HG02885 (cell line): Measurements from ENCODE around the gene OAS3.
"Not testable (repeated sequence)": the region's sequence is repeated elsewhere in the genome, so short reads cannot be mapped to it uniquely, and the experiment has no call there.

ENCODE experiments used
- ATAC-seq: cut with Tn5 transposase; IDR thresholded peaks from one replicate; pipeline ENCODE4 v1.9.1; 2021; ENCODE audit warnings: mild to moderate bottlenecking; ENCODE audit not compliant: unreplicated experiment, poor library complexity

OAS3 gene

GRCh38 chr12:112937741-112938719 is at the start of gene OAS3:
Gene OAS3, plus strand, starts transcription at chr12:112938474. Its CDS starts 57 bp downstream, at chr12:112938531.
- peak; percentile 49 for ATAC-seq

DNA sequence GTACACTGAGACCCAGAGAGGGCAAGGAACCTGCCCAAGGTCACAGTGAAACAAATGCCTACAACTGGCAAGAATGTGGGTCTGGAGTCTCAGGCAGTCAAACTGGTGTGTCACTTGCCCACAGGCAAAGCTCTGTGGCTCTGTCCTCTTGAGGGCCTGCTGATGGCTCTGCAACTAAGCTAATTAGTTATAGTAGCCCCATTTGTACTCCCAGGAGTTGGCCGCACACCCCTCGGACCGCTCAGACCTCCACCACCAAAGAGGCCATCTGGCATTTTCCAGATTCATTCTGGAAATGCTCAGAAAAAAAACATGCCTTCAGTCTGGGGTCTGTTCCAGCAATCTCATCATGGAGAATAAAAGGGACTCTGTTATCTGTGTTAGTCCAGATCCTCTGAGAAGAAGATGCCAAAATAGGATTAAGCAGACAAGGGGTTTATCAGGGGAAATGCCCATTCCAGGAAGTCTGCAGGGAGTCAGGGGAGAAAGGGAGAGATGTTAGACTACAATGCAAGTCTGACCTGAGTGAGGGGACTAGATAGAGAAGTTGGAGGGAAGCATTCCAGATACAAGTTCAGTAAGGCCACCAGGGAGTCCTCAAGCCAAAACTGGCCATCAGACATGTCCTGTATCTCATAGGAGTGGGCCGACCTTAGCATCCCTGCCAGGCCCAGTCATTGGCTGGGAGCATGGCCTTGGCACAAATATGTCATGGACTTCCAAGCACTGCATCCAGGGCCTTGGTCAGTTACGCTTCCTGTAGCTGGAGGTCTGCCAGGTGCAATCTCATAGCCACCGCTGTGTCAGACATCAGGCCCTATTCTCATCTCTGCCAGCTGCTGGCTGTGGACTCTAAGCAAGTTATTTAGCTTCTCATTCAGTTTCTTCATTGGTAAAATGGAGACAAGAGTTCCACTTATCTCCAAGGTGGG is 46.9 kb upstream of the OAS3 start:
- no peak for ATAC-seq

- no peak for ATAC-seq
Observed at GRCh38 chr12:112892856-112893255, 45.4 kb upstream of the OAS3 start.

DNA sequence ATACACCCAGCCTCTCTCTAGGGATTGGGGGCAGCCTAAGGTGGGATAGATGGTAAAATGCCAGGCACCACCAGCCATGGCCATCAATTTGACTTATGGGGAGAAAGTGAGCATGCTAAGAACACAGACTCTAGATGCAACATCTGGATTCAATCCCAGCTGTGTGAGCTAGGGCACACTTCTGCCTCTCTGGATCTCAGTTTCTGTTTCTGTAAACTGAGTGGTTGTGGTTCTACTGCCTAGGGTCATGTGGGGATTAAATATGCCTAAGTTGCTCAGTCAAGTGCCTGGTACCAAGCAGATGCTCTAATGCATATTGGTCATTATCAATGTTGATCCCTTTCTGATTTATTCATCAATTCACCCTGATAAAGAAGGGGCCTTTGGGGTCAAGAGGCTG is 44.1 kb upstream of the OAS3 start:
- ATAC-seq = no peak

DNA sequence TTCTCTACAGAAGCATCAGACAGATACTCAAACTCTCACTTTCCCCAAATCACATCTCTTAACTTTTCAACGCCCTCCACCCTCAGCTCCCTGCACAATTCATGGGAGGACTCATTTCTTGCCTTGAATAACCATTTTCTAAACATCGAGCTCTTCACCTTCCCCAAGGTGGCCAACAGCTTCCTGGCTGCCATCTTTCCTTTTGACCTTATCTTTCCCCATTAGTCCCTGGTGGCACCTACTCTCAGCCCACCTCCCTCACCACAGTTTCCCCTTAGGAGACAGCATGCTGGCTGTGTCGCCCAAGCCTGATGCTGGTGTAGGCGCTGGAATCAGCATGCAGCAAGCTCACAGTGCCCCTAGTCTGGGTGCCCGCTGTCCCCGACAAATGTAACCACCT is 39.9 kb upstream of the OAS3 start:
- no peak for ATAC-seq

DNA sequence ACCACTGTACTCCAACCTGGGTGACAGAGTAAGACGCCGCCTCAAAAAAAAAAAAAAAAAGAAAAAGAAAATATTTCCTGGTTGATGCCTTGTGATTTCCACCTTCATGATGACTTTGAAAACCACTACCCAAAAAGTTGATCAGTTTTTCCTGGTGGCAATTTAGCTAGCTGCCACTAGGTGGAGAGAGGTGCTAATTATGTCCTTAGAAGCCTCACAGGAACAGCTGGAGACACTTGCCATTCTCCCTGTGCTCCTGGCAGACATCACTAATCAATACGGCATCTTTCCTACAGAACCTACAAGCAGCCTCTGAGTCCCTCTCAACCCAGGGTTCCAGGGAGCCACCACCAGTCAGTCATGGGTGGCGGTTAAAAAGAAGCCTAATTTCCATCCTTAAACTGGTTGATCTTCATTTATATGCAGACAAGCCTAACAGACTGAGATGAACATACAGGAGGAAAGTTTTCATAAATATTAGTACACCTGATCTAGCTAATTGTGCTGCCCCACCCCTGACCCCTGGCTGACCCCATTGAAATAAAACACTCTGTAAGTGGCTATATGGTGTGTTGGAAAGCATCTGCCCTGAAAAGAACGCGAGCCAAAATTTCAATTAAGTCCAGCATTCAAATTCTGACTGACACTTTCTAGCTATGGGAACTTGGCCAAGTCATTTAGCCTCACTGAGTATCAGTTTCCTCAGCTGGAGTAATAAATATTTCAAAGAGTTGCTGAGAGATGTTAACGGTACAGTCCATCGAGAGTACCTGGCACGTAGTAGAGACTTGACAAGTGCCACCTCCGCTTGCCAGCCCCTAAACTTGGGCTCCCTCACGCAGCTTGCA is 37.8 kb upstream of the OAS3 start:
- ATAC-seq = no peak

DNA sequence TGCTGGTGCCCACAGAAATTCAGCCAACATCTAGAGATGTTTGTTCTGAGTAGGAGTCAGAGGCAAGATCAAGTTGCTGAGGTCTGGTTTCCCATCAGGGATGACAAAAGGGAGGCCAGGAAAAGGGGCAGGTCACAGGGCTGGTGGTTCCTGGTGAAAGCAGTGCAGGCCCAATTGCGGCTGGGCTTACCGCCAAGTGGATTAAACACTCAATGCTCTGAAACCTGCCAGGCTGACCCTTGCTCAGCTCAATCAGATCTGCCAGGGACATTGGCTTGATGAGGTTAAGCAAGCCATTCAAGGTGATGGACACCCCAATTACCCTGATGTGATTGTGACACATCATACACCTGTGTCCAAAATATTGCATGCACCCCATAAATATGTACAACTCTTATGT is 37.0 kb upstream of the OAS3 start:
- no peak for ATAC-seq

DNA sequence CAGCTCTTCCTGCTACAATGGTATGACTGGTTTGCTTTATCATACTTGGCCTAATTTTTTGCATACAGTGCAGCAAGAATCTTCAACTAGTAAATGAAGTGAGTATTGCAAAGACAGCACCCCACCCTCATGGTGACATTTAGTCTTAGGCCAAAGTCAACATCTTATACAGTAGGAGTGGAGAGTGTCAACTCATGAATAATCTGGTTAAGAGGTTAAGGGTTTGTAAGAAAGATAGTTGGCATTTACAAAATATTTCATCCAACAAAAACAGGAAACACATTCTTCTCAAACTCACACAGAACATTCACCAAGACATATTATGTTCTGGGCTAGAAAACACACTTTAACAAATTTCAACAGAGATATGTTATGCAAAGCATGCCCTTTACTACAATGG is 33.7 kb upstream of the OAS3 start:
- ATAC-seq = no peak

DNA sequence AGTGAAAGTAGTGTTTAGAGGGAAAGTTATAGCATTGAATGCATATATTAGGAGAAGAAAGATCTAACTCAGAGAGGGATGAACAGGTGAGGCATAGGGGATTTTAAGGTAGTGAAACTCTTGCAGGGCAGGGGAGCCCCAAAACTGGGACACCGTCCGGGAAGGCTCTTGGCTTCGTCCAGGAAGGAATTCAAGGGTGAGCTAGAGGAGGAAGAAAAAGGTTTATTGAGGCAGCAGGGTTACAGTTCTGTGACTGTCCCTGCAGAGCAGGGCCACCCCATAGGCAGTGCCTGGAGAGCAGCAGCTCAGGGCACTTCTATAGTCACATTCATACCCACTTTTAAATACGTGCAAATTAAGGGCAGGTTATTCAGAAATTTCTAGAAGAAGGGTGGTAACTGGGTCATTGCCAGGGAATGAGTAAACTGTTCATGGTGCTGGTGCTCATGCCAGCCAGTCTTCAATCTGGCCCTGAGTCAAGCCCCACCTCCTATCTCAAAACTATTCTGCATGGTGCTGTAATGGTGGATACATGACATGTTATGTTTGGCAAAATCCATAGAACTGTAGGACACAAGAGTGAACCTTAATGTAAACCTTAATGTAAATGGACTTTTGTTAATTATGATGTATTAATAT is 32.7 kb upstream of the OAS3 start:
- ATAC-seq = no peak

DNA sequence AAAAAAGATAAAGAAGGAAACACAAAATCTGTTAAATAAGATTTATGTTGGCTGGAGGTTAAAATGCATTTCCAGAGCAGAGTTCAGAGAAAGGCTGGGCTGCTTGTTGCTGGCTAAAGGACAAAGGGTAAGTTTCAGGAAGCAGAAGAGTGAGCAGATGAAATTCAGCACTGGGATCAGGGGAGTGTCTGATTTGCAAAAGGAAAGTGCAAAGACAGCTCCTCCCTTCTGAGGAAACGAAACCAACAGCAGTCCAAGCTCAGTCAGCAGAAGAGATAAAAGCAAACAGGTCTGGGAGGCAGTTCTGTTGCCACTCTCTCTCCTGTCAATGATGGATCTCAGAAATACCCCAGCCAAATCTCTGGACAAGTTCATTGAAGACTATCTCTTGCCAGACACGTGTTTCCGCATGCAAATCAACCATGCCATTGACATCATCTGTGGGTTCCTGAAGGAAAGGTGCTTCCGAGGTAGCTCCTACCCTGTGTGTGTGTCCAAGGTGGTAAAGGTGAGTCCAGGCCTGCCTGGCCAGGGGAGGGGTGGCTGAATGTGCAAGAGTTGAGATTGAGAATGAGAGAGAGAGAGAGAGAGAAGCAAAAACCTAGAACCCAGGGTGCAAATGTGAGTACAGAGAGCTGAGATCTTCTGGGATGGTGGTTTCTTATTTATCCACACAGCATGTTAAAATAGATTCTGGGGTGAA is 31.4 kb upstream of the OAS3 start, which contains the start of gene OAS1:
OAS1 (plus strand) TSS at position 251 of the 703 bp plus-strand sequence; CDS start at position 329, 78 bp downstream.
- peak; percentile 77 for ATAC-seq

GRCh38 chr12:112907415-112908157 is 30.7 kb upstream of the OAS3 start:
- peak; percentile 49 for ATAC-seq

- ATAC-seq = no peak
Observed at GRCh38 chr12:112908548-112908947, 29.7 kb upstream of the OAS3 start.

DNA sequence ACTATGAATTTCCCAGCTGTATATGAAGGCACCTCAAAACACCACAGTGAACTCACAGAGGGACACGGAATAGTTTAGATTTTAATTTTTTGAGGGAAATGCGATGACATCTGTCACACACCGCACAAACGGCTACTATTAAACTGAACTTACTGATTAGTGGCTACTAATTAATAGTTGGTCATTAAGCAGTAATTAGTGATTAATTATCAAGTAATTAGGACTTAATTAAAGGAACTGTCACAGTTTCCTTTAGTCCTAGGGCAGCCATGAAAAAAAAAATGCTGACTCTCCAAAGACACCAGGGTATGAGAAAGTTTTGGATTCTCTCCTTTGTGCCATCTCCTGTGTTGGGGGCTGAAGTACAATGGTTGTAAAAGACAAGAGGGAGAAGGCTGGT is 28.6 kb upstream of the OAS3 start:
- no peak for ATAC-seq

DNA sequence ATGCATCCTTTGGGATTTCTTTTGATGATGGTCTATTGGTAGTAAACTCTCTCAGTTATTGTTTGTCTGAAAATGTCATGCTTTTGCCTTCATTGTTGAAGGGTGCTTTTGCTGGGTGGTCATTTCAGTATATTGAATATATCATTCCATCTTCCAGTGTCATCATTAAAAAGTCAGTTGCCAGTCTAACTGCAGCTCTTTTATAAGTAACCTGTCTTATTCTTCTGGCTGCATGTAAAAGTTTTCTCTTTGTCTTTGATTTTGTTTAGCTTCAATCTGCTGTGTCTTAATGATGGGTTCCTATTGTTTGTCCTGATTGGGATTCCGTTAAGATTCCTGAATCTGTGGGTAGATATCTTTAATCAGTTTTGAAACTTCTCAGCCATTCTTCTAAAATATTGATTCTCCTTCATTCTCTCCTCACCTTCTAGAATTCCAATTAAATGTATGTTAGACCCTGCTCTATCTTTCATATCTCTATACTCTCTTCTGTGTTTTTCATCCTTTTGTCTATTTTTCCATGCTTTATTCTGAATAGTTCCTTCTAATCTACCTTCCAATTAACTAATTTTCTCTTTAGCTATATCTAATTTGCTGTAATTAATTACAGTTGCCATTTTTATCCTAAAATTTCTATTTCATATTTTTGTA is 25.1 kb upstream of the OAS3 start:
- ATAC-seq = no peak

DNA sequence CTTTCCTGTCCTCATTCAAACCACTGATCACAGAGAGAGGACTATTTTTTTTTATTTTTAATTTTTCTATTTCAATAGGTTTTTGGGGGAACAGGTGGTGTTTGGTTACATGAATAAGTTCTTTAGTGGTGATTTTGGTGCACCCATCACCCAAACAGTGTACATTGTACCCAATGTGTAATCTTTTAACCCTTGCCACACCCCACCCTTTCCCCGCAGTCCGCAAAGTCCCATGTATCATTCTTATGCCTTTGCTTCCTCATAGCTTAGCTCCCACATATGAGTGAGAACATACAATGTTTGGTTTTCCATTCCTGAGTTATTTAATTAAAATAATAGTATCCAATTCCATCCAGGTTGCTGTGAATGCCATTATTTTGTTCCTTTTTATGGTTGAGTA is 24.4 kb upstream of the OAS3 start:
- not testable (repeated sequence) for ATAC-seq

DNA sequence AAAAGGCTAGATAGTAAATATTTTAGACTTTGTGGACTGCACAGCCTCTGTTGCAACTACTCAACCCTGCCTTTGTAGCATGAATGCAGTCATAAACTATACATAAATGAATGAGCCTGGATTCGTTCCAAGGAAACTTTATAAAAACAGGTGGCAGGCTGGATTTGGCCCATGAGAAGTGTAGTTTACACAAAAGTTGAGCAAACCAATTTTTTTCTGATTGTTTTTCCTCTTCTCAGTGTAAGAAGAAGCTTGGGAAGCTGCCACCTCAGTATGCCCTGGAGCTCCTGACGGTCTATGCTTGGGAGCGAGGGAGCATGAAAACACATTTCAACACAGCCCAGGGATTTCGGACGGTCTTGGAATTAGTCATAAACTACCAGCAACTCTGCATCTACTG is 22.0 kb upstream of the OAS3 start:
- no peak for ATAC-seq

DNA sequence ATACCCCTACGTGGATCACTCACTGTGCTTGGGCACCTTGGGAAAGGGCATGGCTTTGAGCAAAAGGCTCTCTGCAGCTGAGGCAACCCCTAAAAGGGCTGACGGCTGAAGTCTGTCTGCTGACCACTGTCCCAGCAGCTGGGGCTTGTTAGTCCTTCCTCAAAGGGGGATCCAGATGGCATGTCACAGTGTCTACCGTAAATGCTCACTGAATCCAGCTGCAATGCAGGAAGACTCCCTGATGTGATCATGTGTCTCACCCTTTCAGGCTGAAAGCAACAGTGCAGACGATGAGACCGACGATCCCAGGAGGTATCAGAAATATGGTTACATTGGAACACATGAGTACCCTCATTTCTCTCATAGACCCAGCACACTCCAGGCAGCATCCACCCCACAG is 19.2 kb upstream of the OAS3 start:
- ATAC-seq = no peak

DNA sequence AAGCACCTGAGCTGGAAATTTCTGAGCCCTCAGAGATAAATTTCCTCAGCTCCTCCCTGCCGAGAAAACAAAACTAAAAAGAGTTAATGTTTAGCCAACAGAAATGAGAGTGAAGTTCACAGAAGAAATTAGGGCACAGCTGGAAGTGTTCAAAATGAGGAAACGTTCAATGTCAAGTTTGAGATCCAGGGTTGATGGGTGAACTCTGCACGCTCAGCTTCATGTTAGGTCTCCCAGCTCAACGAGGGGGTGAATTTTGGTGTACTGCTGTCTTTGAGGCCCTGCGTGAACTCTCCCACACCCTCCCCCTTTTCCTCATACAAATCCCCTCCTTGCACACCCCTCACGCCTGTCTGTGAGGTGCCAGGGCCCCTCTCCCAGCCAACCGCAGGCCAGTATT is 13.3 kb upstream of the OAS3 start:
- ATAC-seq = no peak
